Measurements from ENCODE around the gene CHRDL1. TPM values are rescaled to one million over a fixed set of nuclear protein-coding genes. Genes with fewer than 3 reads are reported as not detected.

CHRDL1 gene
- total RNA-seq, 4 donors from 2014 or later = 27.4 to 90.2 (median 56.5) TPM

GRCh38 chrX:110733166-110733565 is 62.5 kb downstream of the CHRDL1 start:
- no peaks in the 10 kb centered on the region for H3K4me1 ChIP-seq
- H3K27me3 ChIP-seq = no peaks in the 10 kb centered on the region
- no peaks in the 10 kb centered on the region for H3K9me3 ChIP-seq
- intact Hi-C loops (cut with DNase I; ENCODE audit: low total_unique reads) = no loop called here
- no peaks in the 10 kb centered on the region for H3K36me3 ChIP-seq
- H3K4me3 ChIP-seq = no peak overlapping the region
- TF ChIP-seq CTCF (IDR thresholded peaks at IDR 0.05) (no peak), POLR2A (IDR thresholded peaks at IDR 0.05) (no peak)
- DNase-seq = no peak
- no peak overlapping the region for H3K27ac ChIP-seq

DNA sequence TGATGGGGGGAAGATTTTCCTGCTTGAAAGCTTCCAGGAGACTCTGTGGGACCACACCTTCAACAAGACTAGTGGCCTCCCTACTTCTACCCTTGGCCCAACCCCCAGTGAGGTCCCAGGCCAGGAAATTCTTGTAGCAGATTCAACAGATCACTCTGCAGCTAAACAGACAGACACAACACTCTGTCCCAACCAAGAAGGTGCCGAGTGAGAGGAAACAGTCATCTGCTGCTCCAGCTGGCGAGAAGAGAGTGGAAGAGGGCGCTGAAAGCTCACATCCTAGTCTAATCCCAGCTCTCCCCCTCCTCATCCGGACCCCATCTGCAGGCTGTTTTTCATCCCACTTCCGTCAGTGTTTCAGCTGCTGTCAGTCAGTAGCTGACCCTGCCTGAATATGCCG is 63.4 kb downstream of the CHRDL1 start:
- no peaks in the 10 kb centered on the region for H3K4me1 ChIP-seq
- H3K4me3 ChIP-seq = no peak overlapping the region
- TF ChIP-seq CTCF (IDR thresholded peaks at IDR 0.05) (no peak), POLR2A (IDR thresholded peaks at IDR 0.05) (no peak)
- no peaks in the 10 kb centered on the region for H3K9me3 ChIP-seq
- no peaks in the 10 kb centered on the region for H3K27me3 ChIP-seq
- intact Hi-C loops (cut with DNase I; ENCODE audit: low total_unique reads) = no loop called here
- DNase-seq = no peak
- H3K36me3 ChIP-seq = no peaks in the 10 kb centered on the region
- H3K27ac ChIP-seq = no peak overlapping the region

DNA sequence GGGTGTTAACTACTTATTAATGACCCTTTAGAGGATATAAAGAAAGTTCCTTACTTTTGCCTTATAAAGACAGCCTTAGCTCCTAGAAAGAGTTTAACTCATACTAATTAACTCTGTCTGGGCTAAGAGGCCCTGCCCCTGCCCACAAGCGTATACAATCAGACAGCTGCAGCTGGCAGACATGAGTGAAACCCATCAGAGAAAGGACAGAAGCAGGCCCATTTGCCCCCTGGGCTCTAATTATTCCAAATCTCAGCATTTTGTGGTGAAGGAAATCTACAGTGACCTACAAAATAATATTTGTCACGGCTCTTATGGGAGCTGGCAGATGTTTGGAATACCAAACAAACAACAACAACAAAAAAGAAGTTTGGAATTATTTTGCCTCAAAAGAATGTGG is 71.8 kb downstream of the CHRDL1 start:
- H3K4me3 ChIP-seq = no peak overlapping the region
- no peaks in the 10 kb centered on the region for H3K4me1 ChIP-seq
- no peak for TF ChIP-seq CTCF (IDR thresholded peaks at IDR 0.05)
- no peak for TF ChIP-seq POLR2A (IDR thresholded peaks at IDR 0.05)
- no peak for DNase-seq
- intact Hi-C loops (cut with DNase I; ENCODE audit: low total_unique reads) = no loop called here
- H3K36me3 ChIP-seq = no peaks in the 10 kb centered on the region
- H3K27ac ChIP-seq = no peak overlapping the region
- H3K27me3 ChIP-seq = no peaks in the 10 kb centered on the region
- no peaks in the 10 kb centered on the region for H3K9me3 ChIP-seq

GRCh38 chrX:110722135-110722534 is 73.5 kb downstream of the CHRDL1 start:
- Histone ChIP-seq H3K27ac (no peak overlapping the region), H3K4me1 (no peaks in the 10 kb centered on the region), H3K4me3 (no peak overlapping the region), H3K36me3 (no peaks in the 10 kb centered on the region), H3K9me3 (no peaks in the 10 kb centered on the region), H3K27me3 (no peaks in the 10 kb centered on the region)
- TF ChIP-seq POLR2A (IDR thresholded peaks at IDR 0.05) (no peak), CTCF (IDR thresholded peaks at IDR 0.05) (no peak)
- DNase-seq = no peak
- intact Hi-C loops (cut with DNase I; ENCODE audit: low total_unique reads) = no loop called here

DNA sequence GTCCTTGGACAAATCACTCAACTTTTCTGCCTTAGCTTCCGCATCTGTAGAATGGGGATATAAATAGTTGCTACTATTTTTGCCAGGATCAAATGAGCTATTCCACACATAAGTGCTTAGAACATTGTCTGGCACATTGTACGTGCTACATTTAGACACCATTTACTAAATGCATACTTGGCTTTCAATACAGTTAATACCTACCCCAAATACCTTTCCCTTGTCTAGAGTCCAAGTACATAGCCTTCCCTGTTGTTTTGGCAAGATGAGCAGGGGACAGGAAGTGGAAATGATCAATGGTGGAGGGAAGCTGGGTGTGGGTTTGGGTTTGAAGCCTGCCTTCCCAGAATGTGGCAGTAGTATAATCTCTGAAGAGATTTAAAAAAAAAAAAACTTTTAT is 82.0 kb downstream of the CHRDL1 start:
- DNase-seq = no peak
- Histone ChIP-seq H3K27ac (no peak overlapping the region), H3K27me3 (no peaks in the 10 kb centered on the region), H3K4me1 (no peaks in the 10 kb centered on the region), H3K9me3 (no peaks in the 10 kb centered on the region), H3K36me3 (no peaks in the 10 kb centered on the region), H3K4me3 (no peak overlapping the region)
- TF ChIP-seq POLR2A (IDR thresholded peaks at IDR 0.05) = no peak
- no peak for TF ChIP-seq CTCF (IDR thresholded peaks at IDR 0.05)
- intact Hi-C loops (cut with DNase I; ENCODE audit: low total_unique reads) = no loop called here

All from uterus (tissue), 4 donors.